ENCODE data around the gene PCLO.

PCLO gene

DNA sequence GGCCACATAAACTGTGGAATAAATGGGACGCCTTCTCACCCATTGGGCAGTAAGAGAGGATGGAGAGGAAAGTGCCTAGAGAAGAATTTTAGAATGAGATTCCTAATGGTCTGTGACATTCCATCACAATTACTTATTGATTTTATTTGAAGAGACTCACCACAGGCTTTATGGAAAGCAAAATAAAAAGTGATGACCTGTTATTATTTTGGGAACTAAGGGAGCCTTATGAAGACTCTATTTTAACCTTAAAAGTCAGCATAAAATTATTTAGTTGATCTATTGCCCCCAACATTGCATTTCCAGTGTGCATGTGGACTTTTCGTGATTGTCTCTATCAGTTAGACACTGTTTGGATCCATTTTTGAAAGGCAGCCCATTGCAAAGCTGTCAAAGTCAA, 107.5 kb downstream of the PCLO start:
- no peak for DNase-seq (ENCODE audit: extremely low spot score)
- TF ChIP-seq ZNF384 (IDR thresholded peaks at IDR 0.05) (no peak), NFRKB (IDR thresholded peaks at IDR 0.05) (no peak), CTBP1 (IDR thresholded peaks at IDR 0.05; ENCODE audit: borderline replicate concordance) (no peak), FOXK2 (IDR thresholded peaks at IDR 0.05) (no peak), HDGF (IDR thresholded peaks at IDR 0.05; ENCODE audit: borderline replicate concordance) (no peak), SP1 (IDR thresholded peaks at IDR 0.05) (no peak), BHLHE40 (IDR thresholded peaks at IDR 0.05; ENCODE audit: borderline replicate concordance) (no peak), LEF1 (IDR thresholded peaks at IDR 0.05; ENCODE audit: borderline replicate concordance) (no peak), FOXA1 (IDR thresholded peaks at IDR 0.05) (no peak), TARDBP (IDR thresholded peaks at IDR 0.05) (no peak), ARNT (IDR thresholded peaks at IDR 0.05) (no peak), ELF4 (IDR thresholded peaks at IDR 0.05) (no peak)
- TF ChIP-seq, protein P1, sequence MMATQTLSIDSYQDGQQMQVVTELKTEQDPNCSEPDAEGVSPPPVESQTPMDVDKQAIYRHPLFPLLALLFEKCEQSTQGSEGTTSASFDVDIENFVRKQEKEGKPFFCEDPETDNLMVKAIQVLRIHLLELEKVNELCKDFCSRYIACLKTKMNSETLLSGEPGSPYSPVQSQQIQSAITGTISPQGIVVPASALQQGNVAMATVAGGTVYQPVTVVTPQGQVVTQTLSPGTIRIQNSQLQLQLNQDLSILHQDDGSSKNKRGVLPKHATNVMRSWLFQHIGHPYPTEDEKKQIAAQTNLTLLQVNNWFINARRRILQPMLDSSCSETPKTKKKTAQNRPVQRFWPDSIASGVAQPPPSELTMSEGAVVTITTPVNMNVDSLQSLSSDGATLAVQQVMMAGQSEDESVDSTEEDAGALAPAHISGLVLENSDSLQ (IDR thresholded peaks at IDR 0.05): no peak
- CTCF ChIA-PET: no interaction called here
- POLR2A ChIA-PET: no interaction called here

DNA sequence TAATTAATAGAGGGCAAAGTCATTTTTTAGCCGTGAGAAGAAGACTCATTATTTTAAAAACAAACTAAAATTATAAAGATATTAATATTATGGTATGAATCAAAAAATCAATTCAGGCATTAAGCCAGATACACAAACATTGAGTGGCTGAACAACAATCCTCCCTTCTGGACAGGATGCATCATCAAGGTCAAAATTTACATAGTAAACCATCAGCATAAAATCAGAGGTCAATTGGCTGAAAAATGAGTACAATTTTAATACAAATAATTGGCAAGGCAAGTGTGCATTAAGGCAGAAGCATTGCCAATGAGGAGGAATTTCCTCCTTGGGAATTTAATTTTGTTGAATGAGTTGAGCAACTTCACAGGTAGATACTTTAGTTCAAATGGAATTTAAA, 108.2 kb downstream of the PCLO start:
- CTCF ChIA-PET: no interaction called here
- no peak for DNase-seq (ENCODE audit: extremely low spot score)
- POLR2A ChIA-PET: no interaction called here
- TF ChIP-seq HDGF (IDR thresholded peaks at IDR 0.05; ENCODE audit: borderline replicate concordance) (no peak), FOXK2 (IDR thresholded peaks at IDR 0.05) (no peak), SP1 (IDR thresholded peaks at IDR 0.05) (no peak), TARDBP (IDR thresholded peaks at IDR 0.05) (no peak), SUZ12 (IDR thresholded peaks at IDR 0.05) (no peak), BHLHE40 (IDR thresholded peaks at IDR 0.05; ENCODE audit: borderline replicate concordance) (no peak), FOXA1 (IDR thresholded peaks at IDR 0.05) (no peak)

DNA sequence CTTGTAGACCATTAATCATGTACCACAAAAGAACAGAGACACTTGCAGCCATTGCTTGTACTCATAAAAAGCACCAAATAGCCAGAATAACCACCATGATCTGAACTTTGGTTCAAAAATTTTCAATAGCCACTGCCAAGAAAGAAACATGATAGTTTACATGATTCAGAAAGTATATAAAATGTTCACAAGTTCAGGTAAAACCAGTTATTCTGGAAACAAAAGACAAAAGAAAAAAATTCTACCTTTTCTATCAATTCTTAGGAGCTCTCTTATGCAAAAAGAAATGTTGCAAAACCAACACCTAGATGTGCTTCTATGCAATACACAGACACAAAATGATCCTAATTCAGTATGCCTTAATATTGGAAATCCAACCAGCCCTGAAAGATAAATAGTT, 108.7 kb downstream of the PCLO start:
- CTCF ChIA-PET: no interaction called here
- no peak for DNase-seq (ENCODE audit: extremely low spot score)
- POLR2A ChIA-PET: no interaction called here
- TF ChIP-seq FOXA1 (IDR thresholded peaks at IDR 0.05) (no peak), HDGF (IDR thresholded peaks at IDR 0.05; ENCODE audit: borderline replicate concordance) (no peak), FOXK2 (IDR thresholded peaks at IDR 0.05) (no peak), LEF1 (IDR thresholded peaks at IDR 0.05; ENCODE audit: borderline replicate concordance) (no peak), TARDBP (IDR thresholded peaks at IDR 0.05) (no peak), SUZ12 (IDR thresholded peaks at IDR 0.05) (no peak), FOXM1 (IDR thresholded peaks at IDR 0.05; ENCODE audit: borderline replicate concordance) (no peak), ZNF384 (IDR thresholded peaks at IDR 0.05) (no peak), BHLHE40 (IDR thresholded peaks at IDR 0.05; ENCODE audit: borderline replicate concordance) (no peak), NFRKB (IDR thresholded peaks at IDR 0.05) (no peak), CTBP1 (IDR thresholded peaks at IDR 0.05; ENCODE audit: borderline replicate concordance) (no peak), SP1 (IDR thresholded peaks at IDR 0.05) (no peak), ELF4 (IDR thresholded peaks at IDR 0.05) (no peak), L3MBTL2 (conservative IDR thresholded peaks at IDR 0.05) (no peak), ARNT (IDR thresholded peaks at IDR 0.05) (no peak)
- TF ChIP-seq, protein P1 (IDR thresholded peaks at IDR 0.05): no peak

DNA sequence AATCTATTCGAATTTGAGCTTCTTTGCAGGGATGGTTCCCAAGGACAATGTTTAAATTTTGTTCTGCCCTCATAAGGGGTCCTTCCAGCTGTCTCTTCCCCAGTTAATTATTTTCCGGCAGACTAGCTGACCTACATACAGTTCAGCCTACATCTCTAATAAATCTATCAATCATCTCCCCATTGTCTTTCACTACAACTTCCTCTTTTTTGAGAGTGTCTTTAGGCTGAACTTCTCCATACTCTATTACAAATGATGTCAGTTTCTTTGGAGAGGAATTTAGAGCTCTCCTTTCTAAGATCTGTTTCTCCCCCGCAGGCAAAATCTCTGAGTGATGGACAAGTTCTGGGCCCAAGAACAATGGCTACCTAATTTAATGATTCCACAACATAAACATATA, 122.2 kb downstream of the PCLO start:
- CTCF ChIA-PET: no interaction called here
- POLR2A ChIA-PET: no interaction called here
- TF ChIP-seq, protein P1 (IDR thresholded peaks at IDR 0.05): peak; percentile 6; the same call in 1 of the 2 replicates
- TF ChIP-seq SP1 (IDR thresholded peaks at IDR 0.05): no peak
- no peak for DNase-seq (ENCODE audit: extremely low spot score)

DNA sequence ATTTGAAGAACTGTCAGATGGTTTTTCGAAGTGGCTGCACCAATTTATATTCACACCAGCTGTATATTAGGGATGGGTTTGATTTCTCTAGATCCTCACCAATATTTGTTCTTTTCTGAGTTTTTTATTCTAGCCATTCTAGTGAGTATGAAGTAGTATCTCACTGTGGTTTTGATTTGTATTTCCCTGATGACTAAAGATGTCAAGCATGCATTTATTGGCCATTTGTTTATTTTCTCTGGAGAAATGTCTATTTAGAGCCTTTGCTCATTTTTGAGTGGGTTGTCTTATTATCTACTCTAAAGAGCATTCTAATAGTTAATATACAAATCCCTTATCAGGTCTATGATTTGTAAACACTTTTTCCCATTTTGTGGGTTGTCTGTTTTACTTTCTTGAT, 123.9 kb downstream of the PCLO start:
- TF ChIP-seq NFRKB (IDR thresholded peaks at IDR 0.05) (no peak), LEF1 (IDR thresholded peaks at IDR 0.05; ENCODE audit: borderline replicate concordance) (no peak), SP1 (IDR thresholded peaks at IDR 0.05) (no peak), SUZ12 (IDR thresholded peaks at IDR 0.05) (no peak), TARDBP (IDR thresholded peaks at IDR 0.05) (no peak), L3MBTL2 (conservative IDR thresholded peaks at IDR 0.05) (no peak), ZNF384 (IDR thresholded peaks at IDR 0.05) (no peak), BHLHE40 (IDR thresholded peaks at IDR 0.05; ENCODE audit: borderline replicate concordance) (no peak), CTBP1 (IDR thresholded peaks at IDR 0.05; ENCODE audit: borderline replicate concordance) (no peak), ARNT (IDR thresholded peaks at IDR 0.05) (no peak)
- TF ChIP-seq, protein P1 (IDR thresholded peaks at IDR 0.05): no peak
- ChIA-PET POLR2A (no interaction called here), CTCF (interaction anchor here (0.6 kb wide), 1 partner anchor 135 kb away, joined by 4 read pairs; no protein-coding TSS in a partner anchor)
- no peak for DNase-seq (ENCODE audit: extremely low spot score)

DNA sequence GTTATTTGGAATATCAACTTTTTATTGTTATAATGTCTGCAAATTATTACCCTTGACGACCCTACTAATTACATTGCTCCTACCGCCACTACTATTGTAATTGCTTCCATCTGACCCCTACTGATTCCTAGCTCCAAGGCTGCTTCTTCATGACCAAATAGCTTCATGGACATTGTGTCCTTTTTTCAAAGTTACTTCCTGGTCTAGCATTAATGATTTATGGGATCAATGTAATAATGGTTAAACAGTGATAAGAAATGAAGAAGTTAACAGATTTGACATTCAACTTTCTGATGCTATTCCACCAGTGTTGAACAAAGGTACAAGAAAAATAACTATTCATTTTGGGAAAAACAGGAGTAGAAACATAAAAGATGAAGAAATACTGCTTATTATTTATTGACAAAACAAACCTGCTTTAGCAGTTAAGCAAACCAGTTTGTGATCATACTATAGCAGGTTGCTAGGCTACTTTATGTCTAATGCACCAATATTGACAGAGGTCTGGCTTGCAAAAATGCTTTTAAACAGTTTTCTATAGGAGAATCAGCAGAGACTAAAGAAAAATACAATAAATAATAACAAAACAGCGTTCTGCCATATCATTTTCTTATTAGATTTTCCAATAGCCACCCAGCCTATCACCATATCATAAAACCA, 125.8 kb downstream of the PCLO start:
- CTCF ChIA-PET: no interaction called here
- TF ChIP-seq CTBP1 (IDR thresholded peaks at IDR 0.05; ENCODE audit: borderline replicate concordance): no peak
- TF ChIP-seq LEF1 (IDR thresholded peaks at IDR 0.05; ENCODE audit: borderline replicate concordance): no peak
- TF ChIP-seq SUZ12 (IDR thresholded peaks at IDR 0.05): no peak
- TF ChIP-seq FOXA1 (IDR thresholded peaks at IDR 0.05): no peak
- no peak for TF ChIP-seq TARDBP (IDR thresholded peaks at IDR 0.05)
- no peak for TF ChIP-seq ARNT (IDR thresholded peaks at IDR 0.05)
- DNase-seq (ENCODE audit: extremely low spot score): no peak

More for the DNA sequence above, 125.8 kb downstream of the PCLO start:
- POLR2A ChIA-PET: no interaction called here
